RPMI7951 (cell line): ENCODE measurements around the gene ZGLP1. TPM values are rescaled to one million over a fixed set of nuclear protein-coding genes. Genes with fewer than 3 reads are reported as not detected.
A peak's percentile ranks its signal among the peaks of the same experiment; 100 is the strongest.
"Not testable (repeated sequence)": the region's sequence is repeated elsewhere in the genome, so short reads cannot be mapped to it uniquely, and the experiment has no call there.

Experiments used
- DNase-seq: peaks from one replicate; pipeline ENCODE4 v3.0.0-alpha.2; 2012; ENCODE audit warnings: low read depth
- total RNA-seq: library from RNA; depleted of rRNA; stranded (reverse); fragments of >200 nt; shearing (Covaris generic); gene quantifications from 2 replicates; pipeline ENCODE4 v1.2.3, GENCODE V29; 2014

ZGLP1 gene
- total RNA-seq, 1 experiment from 2014 or later, result 1.2 TPM

GRCh38 chr19:10293637-10294367, 15.8 kb downstream of the ZGLP1 start:
- DNase-seq, result no peak

- peak; percentile 38 for DNase-seq
These were observed 16.6 kb downstream of the ZGLP1 start for GRCh38 chr19:10292789-10293636.

DNA sequence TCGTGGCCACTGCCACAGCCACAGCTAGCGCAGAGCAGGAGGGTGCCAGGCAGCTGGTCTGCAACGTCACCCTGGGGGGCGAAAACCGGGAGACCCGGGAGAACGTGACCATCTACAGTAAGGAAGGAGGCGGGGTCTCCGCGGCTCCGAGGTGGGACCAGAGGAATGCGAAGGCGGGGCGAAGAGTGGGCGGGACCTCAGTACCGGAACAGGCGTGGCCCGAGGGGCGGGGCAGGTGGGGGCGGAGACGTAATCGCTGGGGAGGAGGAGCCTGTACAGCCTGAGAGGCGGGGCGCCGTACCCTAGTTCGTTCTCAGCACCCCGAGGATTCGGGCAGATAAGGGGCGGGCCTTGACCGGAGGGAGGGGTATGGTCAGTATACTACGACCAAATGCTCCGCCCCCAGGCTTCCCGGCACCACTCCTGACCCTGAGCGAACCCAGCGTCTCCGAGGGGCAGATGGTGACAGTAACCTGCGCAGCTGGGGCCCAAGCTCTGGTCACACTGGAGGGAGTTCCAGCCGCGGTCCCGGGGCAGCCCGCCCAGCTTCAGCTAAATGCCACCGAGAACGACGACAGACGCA, 17.3 kb downstream of the ZGLP1 start:
- DNase-seq, result peak; percentile 84

GRCh38 chr19:10291554-10292205, 17.9 kb downstream of the ZGLP1 start:
- no peak for DNase-seq

- DNase-seq, result peak; percentile 70
These were observed 18.6 kb downstream of the ZGLP1 start for GRCh38 chr19:10290876-10291553.

GRCh38 chr19:10290357-10290875, 19.2 kb downstream of the ZGLP1 start:
- peak; percentile 20 for DNase-seq

DNA sequence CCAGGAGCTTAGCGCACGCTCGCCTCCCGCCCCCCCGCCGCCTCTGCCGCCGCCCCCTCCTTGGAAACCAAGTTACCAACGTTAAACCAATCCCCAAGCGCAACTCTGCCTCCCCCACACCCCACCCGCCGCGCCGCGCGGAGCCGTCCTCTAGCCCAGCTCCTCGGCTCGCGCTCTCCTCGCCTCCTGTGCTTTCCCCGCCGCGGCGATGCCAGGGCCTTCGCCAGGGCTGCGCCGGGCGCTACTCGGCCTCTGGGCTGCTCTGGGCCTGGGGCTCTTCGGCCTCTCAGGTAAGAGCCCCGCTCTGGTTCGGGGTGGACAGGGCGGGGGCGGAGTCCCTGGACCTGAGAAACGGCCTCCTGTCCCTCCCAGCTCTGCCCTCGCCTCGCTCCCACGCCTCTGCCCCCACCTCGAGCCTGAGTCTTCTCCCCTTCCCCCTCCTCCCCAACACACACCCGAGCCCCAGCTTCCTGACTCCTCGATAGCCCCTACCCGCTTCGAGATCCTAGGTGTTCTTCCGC, 19.7 kb downstream of the ZGLP1 start, which contains the start of gene ICAM5:
TSS of gene ICAM5 (plus strand) at position 117 of the 521 bp plus-strand sequence. CDS start at position 209, 92 bp downstream.
- DNase-seq, result peak; percentile 67

- peak; percentile 80 for DNase-seq
These were observed 20.3 kb downstream of the ZGLP1 start for GRCh38 chr19:10289167-10289835.

GRCh38 chr19:10288662-10289166, 20.9 kb downstream of the ZGLP1 start:
- DNase-seq, result peak; percentile 71

DNA sequence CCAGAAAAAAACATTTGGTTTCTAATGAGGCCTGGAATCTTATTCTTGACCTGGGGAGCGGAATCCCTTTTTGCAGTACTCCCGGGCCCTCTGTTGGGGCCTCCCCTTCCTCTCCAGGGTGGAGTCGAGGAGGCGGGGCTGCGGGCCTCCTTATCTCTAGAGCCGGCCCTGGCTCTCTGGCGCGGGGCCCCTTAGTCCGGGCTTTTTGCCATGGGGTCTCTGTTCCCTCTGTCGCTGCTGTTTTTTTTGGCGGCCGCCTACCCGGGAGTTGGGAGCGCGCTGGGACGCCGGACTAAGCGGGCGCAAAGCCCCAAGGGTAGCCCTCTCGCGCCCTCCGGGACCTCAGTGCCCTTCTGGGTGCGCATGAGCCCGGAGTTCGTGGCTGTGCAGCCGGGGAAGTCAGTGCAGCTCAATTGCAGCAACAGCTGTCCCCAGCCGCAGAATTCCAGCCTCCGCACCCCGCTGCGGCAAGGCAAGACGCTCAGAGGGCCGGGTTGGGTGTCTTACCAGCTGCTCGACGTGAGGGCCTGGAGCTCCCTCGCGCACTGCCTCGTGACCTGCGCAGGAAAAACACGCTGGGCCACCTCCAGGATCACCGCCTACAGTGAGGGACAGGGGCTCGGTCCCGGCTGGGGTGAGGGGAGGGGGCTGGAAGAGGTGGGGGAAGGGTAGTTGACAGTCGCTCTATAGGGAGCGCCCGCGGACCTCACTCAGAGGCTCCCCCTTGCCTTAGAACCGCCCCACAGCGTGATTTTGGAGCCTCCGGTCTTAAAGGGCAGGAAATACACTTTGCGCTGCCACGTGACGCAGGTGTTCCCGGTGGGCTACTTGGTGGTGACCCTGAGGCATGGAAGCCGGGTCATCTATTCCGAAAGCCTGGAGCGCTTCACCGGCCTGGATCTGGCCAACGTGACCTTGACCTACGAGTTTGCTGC, 22.5 kb downstream of the ZGLP1 start, which contains the start of gene ICAM4:
TSS of gene ICAM4 (plus strand) at position 153 of the 935 bp plus-strand sequence. CDS start at position 211, 58 bp downstream.
- no peak for DNase-seq

GRCh38 chr19:10285393-10285792, 24.2 kb downstream of the ZGLP1 start:
- no peak for DNase-seq

DNA sequence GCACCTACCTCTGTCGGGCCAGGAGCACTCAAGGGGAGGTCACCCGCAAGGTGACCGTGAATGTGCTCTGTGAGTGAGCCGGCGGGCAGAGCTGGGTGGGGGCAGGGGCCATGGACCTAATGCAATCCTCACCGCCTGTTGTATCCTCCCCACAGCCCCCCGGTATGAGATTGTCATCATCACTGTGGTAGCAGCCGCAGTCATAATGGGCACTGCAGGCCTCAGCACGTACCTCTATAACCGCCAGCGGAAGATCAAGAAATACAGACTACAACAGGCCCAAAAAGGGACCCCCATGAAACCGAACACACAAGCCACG, 24.7 kb downstream of the ZGLP1 start:
- no peak for DNase-seq

DNA sequence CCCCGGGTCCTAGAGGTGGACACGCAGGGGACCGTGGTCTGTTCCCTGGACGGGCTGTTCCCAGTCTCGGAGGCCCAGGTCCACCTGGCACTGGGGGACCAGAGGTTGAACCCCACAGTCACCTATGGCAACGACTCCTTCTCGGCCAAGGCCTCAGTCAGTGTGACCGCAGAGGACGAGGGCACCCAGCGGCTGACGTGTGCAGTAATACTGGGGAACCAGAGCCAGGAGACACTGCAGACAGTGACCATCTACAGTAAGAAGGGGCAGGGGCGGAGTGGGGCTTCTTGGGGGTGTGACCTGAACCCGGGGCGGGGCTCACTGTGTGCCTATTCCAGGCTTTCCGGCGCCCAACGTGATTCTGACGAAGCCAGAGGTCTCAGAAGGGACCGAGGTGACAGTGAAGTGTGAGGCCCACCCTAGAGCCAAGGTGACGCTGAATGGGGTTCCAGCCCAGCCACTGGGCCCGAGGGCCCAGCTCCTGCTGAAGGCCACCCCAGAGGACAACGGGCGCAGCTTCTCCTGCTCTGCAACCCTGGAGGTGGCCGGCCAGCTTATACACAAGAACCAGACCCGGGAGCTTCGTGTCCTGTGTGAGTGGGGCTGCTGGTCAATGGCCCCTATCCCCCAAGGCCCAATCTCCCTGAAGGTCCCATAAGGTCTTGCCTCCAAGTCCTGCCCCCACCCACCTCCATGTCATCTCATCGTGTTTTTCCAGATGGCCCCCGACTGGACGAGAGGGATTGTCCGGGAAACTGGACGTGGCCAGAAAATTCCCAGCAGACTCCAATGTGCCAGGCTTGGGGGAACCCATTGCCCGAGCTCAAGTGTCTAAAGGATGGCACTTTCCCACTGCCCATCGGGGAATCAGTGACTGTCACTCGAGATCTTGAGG, 25.3 kb downstream of the ZGLP1 start:
- DNase-seq, result no peak

- DNase-seq, result no peak
These were observed 26.1 kb downstream of the ZGLP1 start for GRCh38 chr19:10283301-10284064.

- not testable (repeated sequence) for DNase-seq
These were observed 27.6 kb downstream of the ZGLP1 start for GRCh38 chr19:10282043-10282442.

DNA sequence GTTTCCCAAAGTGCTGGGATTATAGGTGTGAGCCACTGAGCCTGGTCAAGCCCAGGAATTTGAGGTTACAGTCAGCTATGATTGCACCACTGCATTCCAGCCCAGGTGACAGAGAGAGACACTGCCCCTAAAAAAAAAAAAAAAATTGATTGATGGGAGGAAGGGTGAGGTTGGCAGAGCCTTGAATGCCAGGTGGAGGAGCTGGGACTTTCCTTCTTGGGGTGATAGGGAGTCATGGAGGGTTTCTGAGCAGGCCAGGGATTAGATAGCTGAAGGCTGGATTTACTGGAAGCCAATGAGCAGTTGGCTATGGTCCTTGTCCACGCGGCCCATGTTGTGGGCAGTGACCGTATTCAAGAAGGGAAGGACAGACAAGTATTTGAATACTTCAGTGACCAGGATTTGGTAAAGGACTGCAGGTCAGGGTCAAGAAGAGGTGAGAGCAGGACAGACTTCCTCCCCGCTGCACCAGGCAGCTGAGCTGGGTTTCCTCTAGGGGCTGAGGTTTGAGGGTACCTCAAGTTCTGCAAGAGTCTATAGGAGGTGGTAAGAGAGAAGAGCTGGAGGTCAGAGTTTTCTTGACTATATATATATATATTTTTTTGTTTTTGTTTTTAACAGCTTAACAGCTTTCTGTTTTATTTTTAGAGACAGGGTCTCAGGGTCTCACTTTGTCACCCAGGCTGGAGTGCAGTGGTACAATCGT, 29.7 kb downstream of the ZGLP1 start:
- no peak for DNase-seq
